Osteoblast (primary cell): ENCODE measurements around the gene TRPM5. TPM values are rescaled to one million over a fixed set of nuclear protein-coding genes. Genes with fewer than 3 reads are reported as not detected.

Source experiments
- DNase-seq: peaks from one replicate; pipeline ENCODE4 v3.0.0; 2011; ENCODE audit warnings: low spot score, mixed read lengths; ENCODE audit not compliant: insufficient read length; ENCODE audit errors: missing footprints
- H2AFZ ChIP-seq: 2 replicates; pipeline ENCODE4 v1.6.0; 2011; ENCODE audit warnings: mild to moderate bottlenecking, low read length
- H3K27ac ChIP-seq: 2 replicates; pipeline ENCODE4 v1.5.1; 2011; ENCODE audit warnings: mild to moderate bottlenecking, low read depth, low read length, moderate library complexity
- H3K27me3 ChIP-seq: 2 replicates; pipeline ENCODE4 v1.6.0; 2012; ENCODE audit warnings: mild to moderate bottlenecking, control low read depth, inconsistent platforms, low read length, moderate library complexity; ENCODE audit not compliant: insufficient read depth
- H3K36me3 ChIP-seq: 2 replicates; pipeline ENCODE4 v1.5.1; 2011; ENCODE audit warnings: mild to moderate bottlenecking, low read length, control low read depth, moderate library complexity; ENCODE audit not compliant: insufficient read depth
- H3K4me1 ChIP-seq: 2 replicates; pipeline ENCODE4 v1.5.1; 2011; ENCODE audit warnings: mild to moderate bottlenecking, low read length, control low read depth, moderate library complexity; ENCODE audit not compliant: insufficient read depth
- H3K4me2 ChIP-seq: 2 replicates; pipeline ENCODE4 v1.6.0; 2011; ENCODE audit warnings: mild to moderate bottlenecking, low read length; ENCODE audit not compliant: insufficient read depth
- H3K4me3 ChIP-seq: fragments of 200-600 bp; sonication (generic); 3 replicates; pipeline ENCODE4 v1.5.1; 2012; ENCODE audit warnings: mild to moderate bottlenecking, low read length, inconsistent platforms; ENCODE audit not compliant: insufficient read depth
- H3K79me2 ChIP-seq: 2 replicates; pipeline ENCODE4 v1.6.0; 2012; ENCODE audit warnings: mild to moderate bottlenecking, low read length, control low read depth, inconsistent platforms; ENCODE audit not compliant: insufficient read depth
- H3K9me3 ChIP-seq: 2 replicates; pipeline ENCODE4 v1.5.1; 2011; ENCODE audit warnings: low read depth, low read length, control low read depth
- H4K20me1 ChIP-seq: 2 replicates; pipeline ENCODE4 v1.6.0; 2012; ENCODE audit warnings: mild to moderate bottlenecking, low read length, control low read depth; ENCODE audit not compliant: insufficient read depth
- CTCF ChIP-seq: IDR thresholded peaks from 2 replicates; pipeline ENCODE4 v1.5.1; 2011; ENCODE audit warnings: mild to moderate bottlenecking, low read depth, low read length, moderate library complexity; ENCODE audit errors: extremely low read depth
- total RNA-seq: library from RNA; depleted of rRNA; stranded (reverse); fragments of >200 nt; gene quantifications from 2 replicates; pipeline ENCODE4 v1.2.3, GENCODE V29; 2012

Gene TRPM5
- total RNA-seq, 1 donor, result not detected

DNA sequence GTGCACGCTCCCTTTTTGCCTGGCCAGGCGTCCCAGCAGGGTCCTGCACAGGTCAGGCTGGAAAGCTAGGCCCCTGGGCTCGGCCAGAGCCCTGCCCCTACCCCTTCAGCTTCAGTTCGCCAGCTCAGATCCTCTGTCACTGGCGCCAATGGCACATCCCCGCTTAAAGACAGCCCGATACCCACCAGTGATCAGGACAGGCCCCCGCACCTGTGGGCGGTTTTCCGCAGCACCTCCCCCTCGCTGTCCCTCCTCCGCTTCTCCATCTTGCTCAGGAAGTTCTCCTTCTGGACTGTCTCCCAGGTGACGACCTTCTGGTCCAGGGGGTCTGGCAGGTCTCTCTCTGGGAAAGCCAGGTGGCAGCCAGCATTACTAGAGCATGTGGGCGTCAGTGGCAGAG, 37.9 kb downstream of the TRPM5 start:
- Histone ChIP-seq H4K20me1 (peaks cover 7% of the 10 kb centered on the region), H3K36me3 (peaks cover 17% of the 10 kb centered on the region), H3K4me1 (peaks cover 7% of the 10 kb centered on the region), H3K27me3 (no peaks in the 10 kb centered on the region), H3K9me3 (no peaks in the 10 kb centered on the region), H3K4me2 (no peak overlapping the region), H2AFZ (no peak overlapping the region), H3K27ac (no peak overlapping the region), H3K79me2 (peaks cover 14% of the 10 kb centered on the region), H3K4me3 (no peak overlapping the region)
- no peak for DNase-seq
- no peak for TF ChIP-seq CTCF

- Histone ChIP-seq H3K36me3 (peaks cover 17% of the 10 kb centered on the region), H3K27ac (no peak overlapping the region), H3K79me2 (peaks cover 23% of the 10 kb centered on the region), H3K9me3 (no peaks in the 10 kb centered on the region), H2AFZ (no peak overlapping the region), H3K4me3 (no peak overlapping the region), H3K4me2 (no peak overlapping the region), H3K27me3 (no peaks in the 10 kb centered on the region), H3K4me1 (peaks cover 9% of the 10 kb centered on the region), H4K20me1 (peaks cover 9% of the 10 kb centered on the region)
- DNase-seq, result no peak
- TF ChIP-seq CTCF, result no peak
Measured at GRCh38 chr11:2404735-2405196, 39.5 kb downstream of the TRPM5 start.

DNA sequence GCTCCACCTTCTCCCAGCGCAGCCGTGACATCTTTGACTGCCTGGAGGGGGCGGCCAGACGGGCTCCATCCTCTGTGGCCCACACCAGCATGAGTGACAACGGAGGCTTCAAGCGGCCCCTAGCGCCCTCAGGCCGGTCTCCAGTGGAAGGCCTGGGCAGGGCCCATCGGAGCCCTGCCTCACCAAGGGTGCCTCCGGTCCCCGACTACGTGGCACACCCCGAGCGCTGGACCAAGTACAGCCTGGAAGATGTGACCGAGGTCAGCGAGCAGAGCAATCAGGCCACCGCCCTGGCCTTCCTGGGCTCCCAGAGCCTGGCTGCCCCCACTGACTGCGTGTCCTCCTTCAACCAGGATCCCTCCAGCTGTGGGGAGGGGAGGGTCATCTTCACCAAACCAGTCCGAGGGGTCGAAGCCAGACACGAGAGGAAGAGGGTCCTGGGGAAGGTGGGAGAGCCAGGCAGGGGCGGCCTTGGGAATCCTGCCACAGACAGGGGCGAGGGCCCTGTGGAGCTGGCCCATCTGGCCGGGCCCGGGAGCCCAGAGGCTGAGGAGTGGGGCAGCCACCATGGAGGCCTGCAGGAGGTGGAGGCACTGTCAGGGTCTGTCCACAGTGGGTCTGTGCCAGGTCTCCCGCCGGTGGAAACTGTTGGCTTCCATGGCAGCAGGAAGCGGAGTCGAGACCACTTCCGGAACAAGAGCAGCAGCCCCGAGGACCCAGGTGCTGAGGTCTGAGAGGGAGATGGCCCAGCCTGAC, 41.2 kb downstream of the TRPM5 start:
- peaks cover 9% of the 10 kb centered on the region for H4K20me1 ChIP-seq
- no peak for DNase-seq
- peaks cover 39% of the 10 kb centered on the region for H3K79me2 ChIP-seq
- H3K9me3 ChIP-seq, result no peaks in the 10 kb centered on the region
- TF ChIP-seq CTCF, result no peak
- no peak overlapping the region for H3K27ac ChIP-seq
- peaks cover 19% of the 10 kb centered on the region for H3K4me1 ChIP-seq
- peaks cover 19% of the 10 kb centered on the region for H3K36me3 ChIP-seq
- H3K4me3 ChIP-seq, result no peak overlapping the region
- no peak overlapping the region for H3K4me2 ChIP-seq
- no peak overlapping the region for H2AFZ ChIP-seq
- H3K27me3 ChIP-seq, result no peaks in the 10 kb centered on the region

DNA sequence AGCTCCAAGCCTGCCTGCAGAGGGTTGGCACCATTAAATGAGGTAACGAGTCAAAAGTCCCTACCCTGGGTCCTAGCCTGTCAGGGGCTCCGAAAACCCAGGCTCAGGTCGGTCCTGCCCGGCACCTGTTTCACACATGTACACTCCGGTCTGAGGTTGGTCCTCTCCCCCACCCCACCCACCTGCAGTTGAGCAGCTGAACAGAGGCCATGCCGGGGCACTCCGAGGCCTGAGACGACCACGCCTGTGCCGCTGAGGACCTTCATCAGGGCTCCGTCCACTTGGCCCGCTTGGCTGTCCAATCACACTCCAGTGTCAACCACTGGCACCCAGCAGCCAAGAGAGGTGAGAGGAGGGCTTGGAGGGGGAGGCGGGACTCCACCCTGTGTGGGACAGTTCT, 42.2 kb downstream of the TRPM5 start:
- Histone ChIP-seq H3K9me3 (no peaks in the 10 kb centered on the region), H3K36me3 (peaks cover 22% of the 10 kb centered on the region), H3K4me1 (peaks cover 19% of the 10 kb centered on the region)

More for the DNA sequence above, 42.2 kb downstream of the TRPM5 start:
- peaks cover 43% of the 10 kb centered on the region for H3K79me2 ChIP-seq
- H3K4me3 ChIP-seq, result peak overlapping the region; percentile 95
- no peak overlapping the region for H2AFZ ChIP-seq
- H3K27me3 ChIP-seq, result no peaks in the 10 kb centered on the region
- no peak for TF ChIP-seq CTCF
- no peak for DNase-seq
- peak overlapping the region; percentile 98 for H3K4me2 ChIP-seq
- peaks cover 9% of the 10 kb centered on the region for H4K20me1 ChIP-seq
- peak overlapping the region; percentile 96 for H3K27ac ChIP-seq
